H9 (cell line): Measurements from ENCODE around the gene LRMDA. TPM values are rescaled to one million over a fixed set of nuclear protein-coding genes. Genes with fewer than 3 reads are reported as not detected.

Experiments
- DNase-seq: peaks from one replicate; pipeline ENCODE4 v3.0.0-alpha.2; 2017
- H2AFZ ChIP-seq: one replicate; pipeline ENCODE4 v1.6.1; 2013; ENCODE audit warnings: mild to moderate bottlenecking, low read length, control low read depth, moderate library complexity
- H2AK5ac ChIP-seq: 2 replicates; pipeline ENCODE4 v1.6.1; 2013; ENCODE audit warnings: low read length, control low read depth, mixed read lengths; ENCODE audit not compliant: insufficient read length
- H2BK120ac ChIP-seq: one replicate; pipeline ENCODE4 v1.6.1; 2013; ENCODE audit warnings: low read depth, mild to moderate bottlenecking, low read length, control low read depth, inconsistent platforms; ENCODE audit not compliant: poor library complexity, severe bottlenecking
- H2BK12ac ChIP-seq: 2 replicates; pipeline ENCODE4 v1.6.1; 2013; ENCODE audit warnings: low read length, control low read depth, mixed read lengths, low read depth; ENCODE audit not compliant: insufficient read length
- H2BK15ac ChIP-seq: 2 replicates; pipeline ENCODE4 v1.6.1; 2013; ENCODE audit warnings: low read depth, low read length, control low read depth
- H2BK20ac ChIP-seq: one replicate; pipeline ENCODE4 v1.6.1; 2013; ENCODE audit warnings: low read depth, mild to moderate bottlenecking, low read length, control low read depth, inconsistent platforms; ENCODE audit not compliant: poor library complexity, severe bottlenecking
- H2BK5ac ChIP-seq: 2 replicates; pipeline ENCODE4 v1.6.1; 2013; ENCODE audit warnings: low read length, control low read depth, mixed read lengths; ENCODE audit not compliant: insufficient read length
- H3K14ac ChIP-seq: 2 replicates; pipeline ENCODE4 v1.6.1; 2013; ENCODE audit warnings: low read length, control low read depth; ENCODE audit not compliant: insufficient read depth
- H3K18ac ChIP-seq: 2 replicates; pipeline ENCODE4 v1.6.1; 2013; ENCODE audit warnings: low read depth, mild to moderate bottlenecking, mixed read lengths, low read length, control low read depth; ENCODE audit not compliant: insufficient read length
- H3K23ac ChIP-seq: 2 replicates; pipeline ENCODE4 v1.6.1; 2013; ENCODE audit warnings: low read length, control low read depth, mixed read lengths, low read depth; ENCODE audit not compliant: insufficient read length
- H3K23me2 ChIP-seq: 2 replicates; pipeline ENCODE4 v1.6.1; 2013; ENCODE audit warnings: low read depth, mild to moderate bottlenecking, mixed read lengths, low read length, control low read depth; ENCODE audit not compliant: insufficient read length, poor library complexity, severe bottlenecking
- H3K27ac ChIP-seq: 2 replicates; pipeline ENCODE4 v1.5.1; 2013; ENCODE audit warnings: low read length, control low read depth, mixed read lengths, low read depth; ENCODE audit not compliant: insufficient read length
- H3K27me3 ChIP-seq: 2 replicates; pipeline ENCODE4 v1.6.1; 2013; ENCODE audit warnings: low read length, control low read depth, inconsistent platforms; ENCODE audit not compliant: insufficient read depth
- H3K4ac ChIP-seq: 2 replicates; pipeline ENCODE4 v1.6.1; 2013; ENCODE audit warnings: low read depth, mild to moderate bottlenecking, control low read depth, inconsistent platforms, low read length, moderate library complexity
- H3K4me1 ChIP-seq: 2 replicates; pipeline ENCODE4 v1.6.1; 2013; ENCODE audit warnings: low read length, control low read depth, inconsistent platforms; ENCODE audit not compliant: insufficient read depth
- H3K4me2 ChIP-seq: 2 replicates; pipeline ENCODE4 v1.6.1; 2013; ENCODE audit warnings: low read length, control low read depth, mixed read lengths; ENCODE audit not compliant: insufficient read length, insufficient read depth
- H3K56ac ChIP-seq: 2 replicates; pipeline ENCODE4 v1.6.1; 2013; ENCODE audit warnings: low read depth, mild to moderate bottlenecking, mixed read lengths, low read length, control low read depth; ENCODE audit not compliant: insufficient read length
- H3K79me1 ChIP-seq: 2 replicates; pipeline ENCODE4 v1.6.1; 2013; ENCODE audit warnings: low read depth, mild to moderate bottlenecking, moderate library complexity, low read length, control low read depth, inconsistent platforms; ENCODE audit not compliant: insufficient read depth, poor library complexity, severe bottlenecking
- H3K79me2 ChIP-seq: 2 replicates; pipeline ENCODE4 v1.6.1; 2013; ENCODE audit warnings: low read length, control low read depth, inconsistent platforms; ENCODE audit not compliant: insufficient read depth
- H3K9ac ChIP-seq: 2 replicates; pipeline ENCODE4 v1.6.1; 2013; ENCODE audit warnings: low read length, control low read depth, mixed read lengths; ENCODE audit not compliant: insufficient read length; ENCODE audit errors: extremely low read depth
- H3K9me3 ChIP-seq: one replicate; pipeline ENCODE4 v1.6.1; 2013; ENCODE audit warnings: low read depth, low read length, inconsistent platforms; ENCODE audit not compliant: control insufficient read depth
- H3T11ph ChIP-seq: one replicate; pipeline ENCODE4 v1.6.1; 2013; ENCODE audit warnings: mild to moderate bottlenecking, low read length, control low read depth, inconsistent platforms
- H4K20me1 ChIP-seq: one replicate; pipeline ENCODE4 v1.6.1; 2013; ENCODE audit not compliant: control insufficient read depth, insufficient read length, insufficient read depth
- H4K5ac ChIP-seq: 2 replicates; pipeline ENCODE4 v1.6.1; 2013; ENCODE audit warnings: low read depth, mild to moderate bottlenecking, mixed read lengths, low read length, control low read depth; ENCODE audit not compliant: insufficient read length
- H4K8ac ChIP-seq: replicated peaks from 2 replicates; pipeline ENCODE4 v1.6.1; 2013; ENCODE audit warnings: low read length, control low read depth, mixed read lengths, low read depth; ENCODE audit not compliant: insufficient read length
- H4K91ac ChIP-seq: 2 replicates; pipeline ENCODE4 v1.6.1; 2013; ENCODE audit warnings: low read depth, mild to moderate bottlenecking, moderate library complexity, mixed read lengths, low read length, control low read depth; ENCODE audit not compliant: insufficient read length
- H3K27ac Mint-ChIP-seq, 3 experiments: 2 replicates in 2 of 3; 3 replicates in 1 of 3; pipeline ENCODE4 v1.8.0; 2020 to 2021; ENCODE audit warnings: mixed read lengths in 3 of 3, mild to moderate bottlenecking in 1 of 3, moderate library complexity in 1 of 3
- H3K27me3 Mint-ChIP-seq: 2 replicates; pipeline ENCODE4 v1.8.0; 2021; ENCODE audit warnings: low read depth, mild to moderate bottlenecking, moderate library complexity, mixed read lengths
- H3K36me3 Mint-ChIP-seq, 3 experiments: 2 replicates in 2 of 3; 3 replicates in 1 of 3; pipeline ENCODE4 v1.8.0; 2020 to 2021; ENCODE audit warnings: low read depth in 3 of 3, mixed read lengths in 3 of 3; ENCODE audit not compliant: insufficient read depth in 1 of 3
- H3K4me1 Mint-ChIP-seq, 2 experiments: 2 replicates each; pipeline ENCODE4 v1.8.0; 2020; ENCODE audit warnings: mixed read lengths in 2 of 2
- H3K4me3 Mint-ChIP-seq, 2 experiments: 2 replicates in 1 of 2; 3 replicates in 1 of 2; pipeline ENCODE4 v1.8.0; 2020 to 2021; ENCODE audit warnings: mild to moderate bottlenecking in 2 of 2, mixed read lengths in 2 of 2, moderate library complexity in 1 of 2
- H3K9me3 Mint-ChIP-seq, 2 experiments: 2 replicates in 1 of 2; 3 replicates in 1 of 2; pipeline ENCODE4 v1.8.0; 2020; ENCODE audit warnings: mild to moderate bottlenecking in 2 of 2, mixed read lengths in 2 of 2, moderate library complexity in 1 of 2
- CTCF ChIP-seq: fragments of 200-600 bp; sonication (generic); conservative IDR thresholded peaks from 3 replicates; pipeline ENCODE4 v1.8.0; 2021; ENCODE audit warnings: antibody characterized with exemption, mild to moderate bottlenecking
- WGBS: extraction: QIAGEN DNeasy Blood & Tissue Kit; methylation state at CpG from one replicate; pipeline ENCODE4 v1.1.7; 2013; ENCODE audit warnings: missing lambda C conversion rate, low lambda C conversion rate, mixed read lengths; ENCODE audit not compliant: insufficient read length; ENCODE audit errors: extremely low coverage; 5-methylcytosine and 5-hydroxymethylcytosine counted together
- total RNA-seq: library from RNA; stranded (reverse); gene quantifications from 2 replicates; pipeline ENCODE4 v1.2.1, GENCODE V29; 2021

LRMDA gene
- total RNA-seq, 1 experiment from 2014 or later, result 1.8 TPM

- Histone ChIP-seq H4K20me1 (no peaks in the 10 kb centered on the region), H2BK15ac (no peak overlapping the region), H3K9me3 (no peaks in the 10 kb centered on the region), H3K4me1 (peaks cover 6% of the 10 kb centered on the region; the same call in 1 of the 2 replicates), H3K23ac (no peak overlapping the region), H3K79me1 (no peaks in the 10 kb centered on the region), H3K23me2 (no peaks in the 10 kb centered on the region), H3K56ac (no peak overlapping the region), H4K5ac (no peak overlapping the region), H3K18ac (no peak overlapping the region), H2BK120ac (no peak overlapping the region), H2BK5ac (no peak overlapping the region), H2BK12ac (no peak overlapping the region), H3K79me2 (no peaks in the 10 kb centered on the region), H3K27ac (no peak overlapping the region), H3T11ph (no peak overlapping the region), H4K91ac (no peak overlapping the region), H3K27me3 (no peaks in the 10 kb centered on the region; the same call in 1 of the 2 replicates), H2AK5ac (no peak overlapping the region), H3K14ac (no peak overlapping the region), H3K4ac (no peak overlapping the region), H3K9ac (no peak overlapping the region), H2AFZ (no peak overlapping the region), H4K8ac (no peak overlapping the region), H2BK20ac (no peak overlapping the region), H3K4me2 (no peak overlapping the region)
- Mint-ChIP-seq H3K4me3 (no peak overlapping the region), H3K27me3 (peaks cover 46% of the 10 kb centered on the region), H3K27ac (no peak overlapping the region), H3K36me3 (no peaks in the 10 kb centered on the region; a peak in 1 of 7 replicates), H3K4me1 (peaks cover 22 to 35% of the 10 kb centered on the region in 2 experiments), H3K9me3 (no peaks in the 10 kb centered on the region)
- no peak for DNase-seq
- no peak for TF ChIP-seq CTCF
- WGBS, result no CpG with 5 or more reads among the region's 4 CpGs
These were observed 677.3 kb downstream of the LRMDA start for GRCh38 chr10:76108563-76109359.
